ENCODE data around the gene ADK. TPM values are rescaled to one million over a fixed set of nuclear protein-coding genes. Genes with fewer than 3 reads are reported as not detected.
"Not testable (repeated sequence)": the region's sequence is repeated elsewhere in the genome, so short reads cannot be mapped to it uniquely, and the experiment has no call there.

Gene ADK
- total RNA-seq, 6 experiments from 2014 or later, result 54.2 to 92.5 (median 63.5) TPM

DNA sequence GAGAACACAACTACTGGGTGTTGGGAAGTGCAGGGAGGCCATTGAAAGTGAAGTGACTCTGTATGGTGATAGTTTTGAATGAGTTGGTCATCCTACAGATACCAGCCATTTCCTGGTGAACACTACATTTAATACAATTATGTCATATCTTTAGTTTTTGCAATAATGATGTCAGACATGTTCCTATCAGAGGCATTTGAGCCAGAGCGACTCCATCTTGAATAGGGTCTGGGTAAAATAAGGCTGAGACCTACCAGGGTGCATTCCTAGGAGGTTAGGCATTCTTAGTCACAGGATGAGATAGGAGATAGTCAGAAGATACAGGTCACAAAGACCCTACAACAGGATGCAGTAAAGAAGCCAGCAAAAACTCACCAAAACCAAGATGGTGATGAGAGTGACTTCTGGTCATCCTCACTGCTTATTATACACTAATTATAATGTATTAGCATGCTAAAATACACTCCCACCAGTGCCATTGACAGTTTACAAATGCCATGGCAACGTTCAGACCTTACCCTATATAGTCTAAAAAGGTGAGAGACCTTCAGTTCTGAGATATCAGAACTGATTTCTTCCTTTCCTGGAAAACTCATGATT lies 28.2 kb downstream of the ADK start:
- WGBS (ENCODE audit: insufficient coverage, low coverage, low lambda C conversion rate, missing lambda C conversion rate), result 0% methylated on average over 1 of the region's 2 CpGs
- no peak for ATAC-seq
- Histone ChIP-seq H3K36me3 (no peaks in the 10 kb centered on the region), H3K27me3 (no peaks in the 10 kb centered on the region), H3K27ac (no peak overlapping the region), H3K9me3 (no peaks in the 10 kb centered on the region), H3K4me1 (peaks cover 0 to 46% (median 7%) of the 10 kb centered on the region in 4 donors), H3K4me3 (no peak overlapping the region)
- DNase-seq, result no peak
- no peak for TF ChIP-seq POLR2A (IDR thresholded peaks at IDR 0.05)
- intact Hi-C loops (cut with DNase I), result no loop called here

DNA sequence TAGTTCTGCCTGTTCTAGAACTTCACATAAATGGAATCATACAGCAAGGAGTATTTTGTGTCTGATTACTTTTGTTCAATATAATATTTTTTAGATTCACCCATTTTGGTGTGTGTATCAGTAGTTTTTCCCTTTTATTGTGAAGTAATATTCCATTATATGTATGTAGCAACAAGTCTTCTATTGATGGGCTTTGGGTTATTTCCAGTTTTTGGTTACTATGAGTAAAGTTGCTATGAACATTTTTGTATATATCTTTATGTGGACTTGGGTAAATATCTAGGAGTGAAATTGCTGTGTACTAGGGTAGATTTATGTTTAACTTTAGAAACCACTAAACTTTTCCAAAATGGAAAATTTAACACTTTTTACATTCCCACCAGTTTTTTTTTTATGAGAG lies 35.7 kb downstream of the ADK start:
- no peak overlapping the region for H3K4me3 ChIP-seq
- peaks cover 0 to 34% (median 12%) of the 10 kb centered on the region in 4 donors for H3K4me1 ChIP-seq
- no peak for DNase-seq
- H3K9me3 ChIP-seq, result no peaks in the 10 kb centered on the region
- H3K27ac ChIP-seq, result no peak overlapping the region
- no peaks in the 10 kb centered on the region for H3K36me3 ChIP-seq
- no peaks in the 10 kb centered on the region for H3K27me3 ChIP-seq
- no peak for TF ChIP-seq POLR2A (IDR thresholded peaks at IDR 0.05)
- TF ChIP-seq, protein P1, sequence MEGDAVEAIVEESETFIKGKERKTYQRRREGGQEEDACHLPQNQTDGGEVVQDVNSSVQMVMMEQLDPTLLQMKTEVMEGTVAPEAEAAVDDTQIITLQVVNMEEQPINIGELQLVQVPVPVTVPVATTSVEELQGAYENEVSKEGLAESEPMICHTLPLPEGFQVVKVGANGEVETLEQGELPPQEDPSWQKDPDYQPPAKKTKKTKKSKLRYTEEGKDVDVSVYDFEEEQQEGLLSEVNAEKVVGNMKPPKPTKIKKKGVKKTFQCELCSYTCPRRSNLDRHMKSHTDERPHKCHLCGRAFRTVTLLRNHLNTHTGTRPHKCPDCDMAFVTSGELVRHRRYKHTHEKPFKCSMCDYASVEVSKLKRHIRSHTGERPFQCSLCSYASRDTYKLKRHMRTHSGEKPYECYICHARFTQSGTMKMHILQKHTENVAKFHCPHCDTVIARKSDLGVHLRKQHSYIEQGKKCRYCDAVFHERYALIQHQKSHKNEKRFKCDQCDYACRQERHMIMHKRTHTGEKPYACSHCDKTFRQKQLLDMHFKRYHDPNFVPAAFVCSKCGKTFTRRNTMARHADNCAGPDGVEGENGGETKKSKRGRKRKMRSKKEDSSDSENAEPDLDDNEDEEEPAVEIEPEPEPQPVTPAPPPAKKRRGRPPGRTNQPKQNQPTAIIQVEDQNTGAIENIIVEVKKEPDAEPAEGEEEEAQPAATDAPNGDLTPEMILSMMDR (IDR thresholded peaks at IDR 0.05), result no peak
- intact Hi-C loops (cut with DNase I), result no loop called here
- no peak for ATAC-seq

DNA sequence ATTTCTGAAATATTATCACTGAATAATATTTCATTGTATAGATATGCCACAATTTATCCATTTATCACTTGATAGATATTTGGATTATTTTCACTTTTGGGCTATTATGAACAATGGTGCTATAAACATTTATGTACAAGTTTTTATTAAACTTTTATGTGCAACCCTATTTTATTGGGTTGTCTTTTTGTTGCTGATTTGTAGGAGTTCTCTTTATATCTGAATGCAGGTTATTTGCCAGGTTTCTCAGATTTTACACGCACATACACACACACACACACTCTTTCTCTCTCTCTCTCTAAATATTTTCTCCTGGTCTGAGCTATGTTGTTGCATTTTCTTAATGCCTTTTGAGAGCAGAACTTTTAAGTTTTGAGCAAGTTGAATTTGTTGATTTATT lies 36.2 kb downstream of the ADK start:
- Histone ChIP-seq H3K36me3 (no peaks in the 10 kb centered on the region), H3K4me1 (peaks cover 0 to 30% (median 12%) of the 10 kb centered on the region in 4 donors), H3K27ac (no peak overlapping the region), H3K9me3 (no peaks in the 10 kb centered on the region), H3K27me3 (no peaks in the 10 kb centered on the region), H3K4me3 (no peak overlapping the region)
- intact Hi-C loops (cut with DNase I), result no loop called here
- no peak for ATAC-seq
- DNase-seq, result no peak
- WGBS (ENCODE audit: insufficient coverage, low coverage, low lambda C conversion rate, missing lambda C conversion rate), result 27% methylated on average over 1 of the region's 1 CpG
- TF ChIP-seq, protein P1 (IDR thresholded peaks at IDR 0.05), result no peak
- TF ChIP-seq POLR2A (IDR thresholded peaks at IDR 0.05), result no peak

DNA sequence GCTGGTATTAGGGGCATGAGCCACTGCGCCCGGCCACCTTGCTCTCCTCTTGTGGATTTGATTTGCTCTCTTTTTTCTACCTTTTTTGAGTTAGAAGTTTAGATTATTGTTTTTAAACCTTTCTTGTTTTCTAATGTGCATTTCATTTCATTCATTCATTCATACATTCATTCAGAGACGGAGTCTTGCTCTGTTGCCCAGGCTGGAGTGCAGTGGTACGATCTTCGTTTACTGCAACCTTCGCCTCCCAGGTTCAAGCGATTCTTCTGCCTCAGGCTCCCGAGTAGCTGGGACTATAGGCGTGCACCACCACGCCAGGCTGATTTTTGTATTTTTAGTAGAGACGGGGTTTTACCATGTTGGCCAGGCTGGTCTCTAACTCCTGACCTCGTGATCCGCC lies 37.6 kb downstream of the ADK start:
- H3K36me3 ChIP-seq; H3K4me3 ChIP-seq; H3K9me3 ChIP-seq; intact Hi-C loops (cut with DNase I); ATAC-seq; H3K27ac ChIP-seq; DNase-seq; H3K27me3 ChIP-seq: not testable (repeated sequence)
- WGBS (ENCODE audit: insufficient coverage, low coverage, low lambda C conversion rate, missing lambda C conversion rate), result 98% methylated on average over 8 of the region's 13 CpGs
- H3K4me1 ChIP-seq, result peaks cover 0 to 33% (median 12%) of the 10 kb centered on the region in 4 donors

DNA sequence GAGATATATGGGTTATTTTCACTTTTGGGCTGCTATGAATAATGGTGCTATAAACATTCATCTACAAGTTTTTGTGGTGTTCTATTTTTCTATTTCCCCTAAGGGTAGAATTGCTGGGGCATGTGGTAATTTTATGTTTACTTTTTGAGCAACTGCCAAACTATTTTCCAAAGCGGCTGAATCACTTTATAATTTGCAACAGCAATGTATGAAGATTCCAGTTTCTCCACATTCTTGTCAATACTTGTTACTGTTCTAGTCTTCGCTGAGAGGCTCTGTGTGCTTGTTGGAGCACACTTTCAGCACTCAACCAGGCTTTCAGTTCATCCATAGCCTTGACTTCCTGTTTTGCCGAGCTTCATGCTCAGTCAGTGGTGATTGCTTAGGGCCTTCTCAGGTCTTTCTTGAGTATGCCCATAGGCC lies 39.0 kb downstream of the ADK start:
- TF ChIP-seq, protein P1 (IDR thresholded peaks at IDR 0.05), result no peak
- TF ChIP-seq POLR2A (IDR thresholded peaks at IDR 0.05), result peak; percentile 23
- intact Hi-C loops (cut with DNase I), result no loop called here
- H3K27ac ChIP-seq, result peak overlapping the region; percentile 59 to 67 (median 66)
- H3K36me3 ChIP-seq, result no peaks in the 10 kb centered on the region
- H3K9me3 ChIP-seq, result no peaks in the 10 kb centered on the region
- H3K27me3 ChIP-seq, result no peaks in the 10 kb centered on the region
- DNase-seq (no peak), ATAC-seq (peak; percentile 71 to 80 (median 73))
- H3K4me3 ChIP-seq, result peak overlapping the region in 1 of 3 donors; percentile 20
- 0% methylated on average over 3 of the region's 3 CpGs for WGBS (ENCODE audit: insufficient coverage, low coverage, low lambda C conversion rate, missing lambda C conversion rate)
- peaks cover 0 to 33% (median 12%) of the 10 kb centered on the region in 4 donors for H3K4me1 ChIP-seq

Measured in right lobe of liver (tissue), 6 donors.